Eye (tissue), 1 donor: ENCODE results near the gene ZDHHC1.
A peak's percentile ranks its signal among the peaks of the same experiment; 100 is the strongest.

Experiments
- DNase-seq: peaks from one replicate; pipeline ENCODE4 v3.0.0-alpha.2; 2015

The ZDHHC1 gene

DNA sequence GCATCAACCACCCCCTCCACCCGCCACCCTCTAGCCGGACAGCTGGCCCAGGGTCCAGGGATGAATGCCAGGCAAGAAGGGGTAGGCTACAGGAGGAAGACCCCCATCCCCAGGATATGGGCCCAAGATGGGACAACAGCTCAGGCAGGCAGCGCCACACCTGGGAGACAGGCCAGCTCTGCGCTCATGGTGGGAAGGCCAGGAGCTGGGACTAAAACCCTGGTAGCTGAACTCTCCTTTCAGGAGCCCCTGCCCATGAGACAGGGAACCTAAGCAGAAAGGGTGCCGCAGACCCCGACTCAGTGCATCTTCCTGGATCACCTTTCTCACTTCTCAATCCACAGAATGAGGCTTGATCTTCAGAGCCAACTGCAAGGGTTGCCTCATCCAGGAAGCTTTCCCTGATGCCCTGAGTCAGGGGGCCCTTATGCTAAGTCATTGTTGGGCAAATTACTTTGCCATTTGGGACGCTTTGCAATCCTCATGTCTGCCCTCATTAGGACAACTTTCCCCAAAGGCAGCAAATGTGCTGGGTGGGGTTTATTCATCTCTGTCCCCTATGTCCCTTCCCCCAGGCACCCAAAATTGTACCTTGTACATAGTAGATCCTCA is 9.0 kb downstream of the ZDHHC1 start:
- DNase-seq, result no peak

- peak; percentile 56 for DNase-seq
Observed at GRCh38 chr16:67406111-67406971, 9.9 kb downstream of the ZDHHC1 start.

DNA sequence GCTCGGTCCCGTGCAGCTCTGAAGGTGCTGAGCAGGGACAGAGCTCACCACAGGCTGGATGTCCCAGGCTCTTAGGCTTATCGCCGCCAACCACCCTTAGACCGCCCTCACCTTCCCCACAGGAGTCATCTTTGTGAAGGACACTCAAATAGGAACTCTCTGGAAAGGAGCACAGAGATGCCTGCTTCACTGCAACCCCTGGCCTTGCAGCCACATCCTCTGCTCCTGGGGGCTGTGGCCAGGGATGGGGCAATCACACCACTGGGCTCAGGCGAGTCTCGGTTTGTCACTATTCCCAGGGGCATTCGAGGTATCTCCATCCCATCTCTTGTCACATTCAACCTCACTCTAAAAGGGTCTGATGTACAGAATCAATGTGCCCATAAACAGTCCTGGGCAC is 10.9 kb downstream of the ZDHHC1 start:
- no peak for DNase-seq

DNA sequence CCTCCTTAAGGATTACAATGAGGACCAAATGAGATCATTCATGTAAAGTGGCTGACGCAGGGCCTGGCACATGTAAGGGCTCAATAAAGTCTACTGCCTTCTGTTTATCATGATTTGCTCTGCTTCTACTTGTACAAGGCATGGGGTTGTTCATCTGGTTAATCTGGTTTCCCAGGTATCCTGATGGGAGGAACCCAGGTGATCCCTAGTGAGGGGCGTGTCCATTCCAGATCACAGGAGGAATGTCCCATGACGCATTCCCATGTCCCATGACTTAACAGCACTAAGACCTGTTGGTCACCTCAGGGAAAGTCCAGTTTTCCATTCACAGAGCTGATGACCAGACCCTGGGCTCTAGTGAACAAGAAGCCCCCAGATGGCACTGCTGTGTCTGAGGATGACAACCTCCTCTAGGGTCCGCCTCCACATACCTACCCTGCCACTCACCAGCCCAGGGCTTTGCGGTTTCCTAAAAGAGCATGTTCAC is 11.5 kb downstream of the ZDHHC1 start:
- peak; percentile 62 for DNase-seq

DNA sequence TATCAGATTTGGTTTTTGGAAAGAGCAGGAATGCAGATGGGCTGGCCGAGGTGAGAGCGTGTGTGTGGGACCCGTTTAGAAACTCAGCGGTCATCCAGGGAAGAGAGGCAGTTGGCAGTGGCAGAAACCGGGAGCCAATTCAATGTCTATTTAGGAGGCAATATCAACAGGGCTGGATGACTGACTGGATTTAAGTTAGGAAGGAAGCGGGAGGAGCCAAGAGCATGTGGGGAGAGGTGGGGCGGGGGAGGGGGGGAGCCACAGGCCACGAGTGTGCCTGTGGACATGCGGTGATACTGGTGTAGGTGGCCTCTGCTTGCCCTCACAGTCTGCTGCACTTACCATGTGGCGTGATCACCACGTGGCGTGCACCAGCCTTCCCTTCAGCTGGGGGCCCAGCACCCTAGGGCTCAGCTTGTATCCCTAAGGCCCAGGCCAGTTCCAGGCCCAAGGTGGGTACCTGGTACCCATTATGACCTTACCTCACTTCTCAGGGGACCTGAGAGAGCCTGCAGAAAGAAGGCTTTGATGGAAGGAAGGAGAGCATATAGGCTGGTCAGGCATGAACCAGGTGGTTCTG is 12.2 kb downstream of the ZDHHC1 start:
- DNase-seq, result no peak

- DNase-seq, result no peak
Observed at GRCh38 chr16:67400901-67401300, 15.4 kb downstream of the ZDHHC1 start.

DNA sequence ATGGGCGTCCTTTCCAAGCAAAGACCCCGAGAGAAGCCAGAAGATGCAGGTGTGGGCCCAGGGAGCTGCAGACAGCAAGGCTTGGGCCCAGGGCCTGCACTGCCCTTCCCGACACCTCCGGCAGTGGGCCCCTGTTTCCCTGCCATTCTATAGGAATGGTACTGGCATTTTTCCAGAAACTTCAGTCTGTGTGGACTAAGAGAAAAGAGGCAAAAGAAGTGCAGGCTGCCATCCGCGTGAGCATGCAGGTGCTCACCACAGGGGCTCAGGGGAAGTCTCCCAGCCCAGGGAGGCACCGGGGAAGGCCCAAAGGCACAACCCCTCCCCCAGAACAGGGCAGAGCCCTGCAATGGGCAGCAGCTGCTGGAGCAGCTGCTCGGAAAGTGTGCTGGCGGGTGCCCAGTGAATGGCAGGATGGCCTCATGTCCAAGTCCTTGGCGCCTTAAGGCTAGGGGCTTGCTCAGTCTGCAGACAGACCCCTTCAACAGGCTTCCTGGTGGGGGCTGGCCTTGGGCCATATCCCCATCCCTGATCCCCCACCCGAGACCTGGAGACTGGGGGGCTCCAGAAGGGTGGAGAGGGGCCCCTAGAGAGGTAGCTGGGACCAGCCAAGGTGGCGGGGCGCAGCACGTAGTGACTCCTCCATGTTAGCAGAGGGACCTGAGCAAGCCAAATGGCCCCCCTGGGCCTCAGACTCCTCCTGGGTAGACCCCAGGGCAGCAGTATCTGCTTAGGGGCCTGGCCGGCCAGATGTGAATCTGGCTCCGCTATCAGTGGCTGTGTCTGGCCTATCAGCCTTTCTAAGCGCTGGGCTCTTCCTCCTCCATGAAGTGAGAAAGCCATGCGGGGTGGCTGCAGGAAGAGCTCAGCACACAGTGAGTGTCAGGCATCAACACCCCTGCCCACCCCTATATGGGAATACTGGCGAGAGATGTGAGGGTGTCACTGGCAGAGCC is 16.2 kb downstream of the ZDHHC1 start:
- no peak for DNase-seq

DNA sequence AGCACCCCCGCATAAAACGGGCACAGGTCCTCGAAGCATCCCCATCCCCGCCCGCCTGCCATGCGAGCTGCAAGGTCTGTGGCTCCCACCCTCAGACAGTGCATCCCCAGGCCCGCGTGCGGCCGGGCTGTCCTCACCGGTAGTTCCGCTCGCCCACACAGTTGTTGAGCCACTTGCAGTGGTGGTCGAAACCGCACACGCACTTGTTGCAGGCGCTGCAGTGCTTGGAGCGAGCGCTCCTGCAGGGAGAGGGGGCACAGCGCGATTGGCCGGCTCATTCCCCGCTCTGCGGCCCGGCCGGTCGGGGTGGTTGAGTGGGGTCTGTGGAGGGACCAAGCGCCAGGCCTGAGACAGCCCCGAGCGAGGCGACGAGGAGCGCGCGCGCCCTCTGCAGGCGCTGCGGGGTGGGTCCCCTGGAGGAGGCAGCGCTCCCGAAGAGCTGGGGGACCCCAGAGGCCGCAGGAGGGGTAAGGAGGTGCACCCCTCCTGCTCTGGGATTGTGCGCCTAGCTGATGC is 17.0 kb downstream of the ZDHHC1 start:
- DNase-seq, result peak; percentile 90

DNA sequence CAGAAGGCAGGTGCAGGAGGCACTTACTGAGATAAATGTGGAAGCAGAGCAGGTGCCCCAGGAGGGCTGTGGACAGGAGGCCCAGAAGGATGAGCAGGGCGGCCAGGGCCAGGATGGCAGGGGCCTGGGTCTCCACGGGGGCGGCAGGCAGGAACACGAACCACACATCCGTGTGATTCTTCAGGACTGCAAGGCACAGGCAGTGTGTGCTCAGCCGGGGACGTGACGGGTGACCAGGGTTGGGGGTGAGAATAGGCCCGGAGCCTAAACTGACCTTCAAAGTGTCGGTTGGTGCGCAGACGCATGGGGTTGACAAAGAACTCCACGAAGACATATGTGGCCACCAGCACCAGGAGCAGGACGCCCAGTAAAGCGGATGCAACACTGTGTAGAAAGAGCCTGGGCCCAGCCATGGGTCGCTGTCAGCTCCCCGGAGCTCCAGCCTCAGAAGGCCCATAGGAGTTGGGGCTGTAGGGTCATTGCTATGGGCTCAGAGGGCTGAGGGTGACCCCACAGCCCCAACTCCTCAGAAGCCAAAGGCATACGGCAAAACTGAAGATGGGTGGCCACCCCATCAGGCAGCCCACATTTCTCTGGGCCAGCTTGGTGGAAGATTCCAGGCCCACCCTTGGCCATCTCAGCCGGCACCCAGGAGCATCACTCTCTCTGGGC is 17.6 kb downstream of the ZDHHC1 start:
- no peak for DNase-seq

DNA sequence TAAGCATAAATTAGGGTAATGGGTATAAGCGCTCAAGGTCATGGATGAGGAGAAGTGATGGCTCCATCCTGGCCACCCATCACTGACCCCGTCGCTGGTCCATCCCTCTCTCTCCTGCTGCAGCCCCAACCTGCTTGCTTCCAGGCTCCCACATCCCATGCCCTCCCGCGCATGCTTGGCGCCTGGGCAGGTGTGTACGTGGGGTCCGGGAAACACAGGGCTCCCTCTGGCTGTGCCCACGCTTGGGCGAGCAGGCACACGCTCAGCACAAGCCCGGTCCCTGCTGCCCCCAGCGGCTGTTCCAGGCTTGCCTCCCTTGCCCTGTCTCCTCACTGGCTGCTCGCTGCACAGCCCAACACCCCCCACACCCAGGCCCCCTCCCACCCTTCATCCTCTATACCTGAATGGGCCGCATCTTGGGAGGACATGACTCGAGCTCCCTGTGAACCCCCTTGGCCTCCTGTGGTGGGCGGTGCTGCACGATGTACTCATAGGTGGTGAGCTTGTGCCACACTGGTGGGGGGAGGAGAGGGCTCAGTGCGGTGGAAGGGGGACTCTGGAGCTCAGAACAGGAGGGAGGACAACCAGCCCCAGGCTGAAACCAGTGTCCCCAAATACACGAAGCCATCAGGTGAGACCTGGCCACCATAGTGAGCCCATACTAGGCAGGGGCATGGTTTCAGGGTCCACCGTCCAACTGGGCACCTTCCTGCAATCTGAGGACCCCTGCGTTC is 18.3 kb downstream of the ZDHHC1 start:
- peak; percentile 64 for DNase-seq

DNA sequence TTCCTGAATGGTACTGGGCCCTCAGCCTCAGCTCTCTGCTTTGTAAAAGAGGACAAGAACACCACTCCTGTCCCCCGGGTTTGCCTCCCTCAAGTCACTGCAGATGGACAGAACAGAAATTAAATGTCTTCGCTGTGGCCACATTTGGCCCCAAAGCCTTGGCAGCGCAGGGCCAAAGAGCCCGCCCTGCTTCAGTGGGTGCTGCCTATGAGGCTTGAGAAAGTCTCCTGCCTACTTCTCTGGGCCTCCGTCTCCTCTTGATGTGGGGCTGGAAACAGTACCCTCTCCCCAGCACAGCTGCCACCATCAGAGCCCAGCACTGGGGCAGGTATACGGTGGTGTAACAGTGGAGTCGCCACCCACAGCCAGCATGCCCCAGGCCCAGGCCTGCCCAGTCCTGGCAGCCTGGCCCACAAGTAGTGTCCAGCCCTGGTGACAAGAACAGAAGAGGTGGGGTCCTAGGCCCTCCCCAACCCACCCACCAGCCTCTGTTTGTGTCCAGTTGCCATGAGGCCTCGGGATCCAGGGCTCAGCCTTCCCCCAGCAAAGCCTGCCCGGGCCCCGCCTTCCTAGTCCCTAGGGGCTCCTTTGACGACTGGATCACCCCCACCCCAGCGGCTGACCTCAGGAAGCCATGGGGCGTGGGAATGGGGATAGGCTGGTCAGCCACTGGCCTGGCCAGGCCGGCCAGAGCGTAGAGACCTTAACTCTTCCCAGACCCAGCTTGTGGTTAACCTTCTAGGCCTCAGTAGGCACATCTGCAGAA is 19.1 kb downstream of the ZDHHC1 start:
- peak; percentile 41 for DNase-seq

- peak; percentile 97 for DNase-seq
Observed at GRCh38 chr16:67396159-67397035, 19.9 kb downstream of the ZDHHC1 start.

GRCh38 chr16:67395458-67396158 is 20.7 kb downstream of the ZDHHC1 start:
- DNase-seq, result peak; percentile 89

GRCh38 chr16:67395105-67395457 is 21.2 kb downstream of the ZDHHC1 start:
- no peak for DNase-seq

- DNase-seq, result peak; percentile 69
Observed at GRCh38 chr16:67394155-67395104, 21.8 kb downstream of the ZDHHC1 start.

GRCh38 chr16:67393788-67394154 is 22.5 kb downstream of the ZDHHC1 start:
- DNase-seq, result no peak

GRCh38 chr16:67393111-67393787 is 23.0 kb downstream of the ZDHHC1 start, which contains the start of gene TPPP3:
TPPP3 (minus strand) TSS chr16:67393498; CDS start chr16:67391111, 2,387 bp downstream.
- DNase-seq, result peak; percentile 95
